ENCODE data around the gene WNT5B.

GRCh38 chr12:1640328-1641234, 11.6 kb downstream of the WNT5B start:
- no peak for TF ChIP-seq USF2 (IDR thresholded peaks at IDR 0.05; ENCODE audit: borderline replicate concordance, low read depth, low read length)
- no peak for TF ChIP-seq POLR2AphosphoS5 (IDR thresholded peaks at IDR 0.05; ENCODE audit: low read depth, low read length)
- no peak for TF ChIP-seq CTCF (IDR thresholded peaks at IDR 0.05)
- no peak for TF ChIP-seq CHD2 (IDR thresholded peaks at IDR 0.05; ENCODE audit: low read length, partially characterized antibody)
- TF ChIP-seq MXI1 (IDR thresholded peaks at IDR 0.05; ENCODE audit: low read depth, low read length): no peak

Data from SK-N-SH (cell line).